ENCODE measurements around the gene BCL6. TPM values are rescaled to one million over a fixed set of nuclear protein-coding genes. Genes with fewer than 3 reads are reported as not detected.

The BCL6 gene
- total and polyA plus RNA-seq, 2 donors (not counting 3 experiments of a cell fraction or from before 2014, with no cell fraction given): 6.9 to 12.1 TPM

GRCh38 chr3:187775549-187775948, 30.3 kb upstream of the BCL6 start:
- intact Hi-C loops (cut with micrococcal nuclease) (no loop called here), dilution Hi-C loops (cut with MboI; ENCODE audit: extremely low pct_ligation_motif_present, low sequenced_read_pairs) (no loop called here)
- Histone ChIP-seq H2AFZ (ENCODE audit: low read depth, low read length) (no peak overlapping the region), H4K20me1 (replicated peaks; ENCODE audit: control insufficient read depth, extremely low read depth, insufficient read depth, low read length) (no peaks in the 10 kb centered on the region), H3K9me1 (replicated peaks; ENCODE audit: control insufficient read depth, extremely low read depth, insufficient read depth, low read length) (no peaks in the 10 kb centered on the region), H3K36me3 (ENCODE audit: control insufficient read depth in 2 of 2, extremely low read depth in 1 of 2, insufficient read depth in 2 of 2, low read length in 2 of 2) (no peaks in the 10 kb centered on the region), H3K4me2 (ENCODE audit: insufficient read depth, low read length) (no peak overlapping the region), H3K4me1 (ENCODE audit: control insufficient read depth, extremely low read depth, insufficient read depth, low read length) (peaks cover 2% of the 10 kb centered on the region), H3K4me3 (replicated peaks in 1 of 3; ENCODE audit: insufficient read depth in 1 of 3, low read depth in 1 of 3, low read length in 3 of 3) (no peak overlapping the region), H3K9me3 (replicated peaks; ENCODE audit: control insufficient read depth, insufficient read depth, low read length) (no peaks in the 10 kb centered on the region), H3K9ac (replicated peaks; ENCODE audit: extremely low read depth, insufficient read depth, low read length) (no peak overlapping the region), H3K27ac (ENCODE audit: insufficient read depth, low read depth, low read length) (no peak overlapping the region), H3K27me3 (ENCODE audit: control insufficient read depth in 2 of 2, insufficient read depth in 2 of 2, low read length in 2 of 2) (no peaks in the 10 kb centered on the region), H3K79me2 (ENCODE audit: control insufficient read depth, insufficient read depth, low read length) (no peaks in the 10 kb centered on the region)
- POLR2A ChIA-PET: no interaction called here
- no peak for DNase-seq (ENCODE audit: low read depth, low spot score)
- no TSS peak for BruUV-seq (replicated peaks)
- TF ChIP-seq CTCF (IDR thresholded peaks at IDR 0.05; ENCODE audit: extremely low read depth in 1 of 2, insufficient read depth in 1 of 2, low read depth in 1 of 2, low read length in 2 of 2) (no peak), EZH2 (IDR thresholded peaks at IDR 0.05; ENCODE audit: borderline replicate concordance, low read depth, low read length, severe bottlenecking) (no peak), POLR2A (IDR thresholded peaks at IDR 0.05; ENCODE audit: low read depth, low read length) (no peak), FOS (IDR thresholded peaks at IDR 0.05; ENCODE audit: borderline replicate concordance, insufficient read depth, low read length) (no peak), GATA2 (IDR thresholded peaks at IDR 0.05; ENCODE audit: insufficient read depth, insufficient read length, low read depth, low read length) (no peak), POLR2AphosphoS5 (IDR thresholded peaks at IDR 0.05; ENCODE audit: insufficient read depth, low read depth, low read length) (no peak), MYC (IDR thresholded peaks at IDR 0.05; ENCODE audit: low read depth, low read length) (no peak), JUN (IDR thresholded peaks at IDR 0.05; ENCODE audit: borderline replicate concordance, insufficient read depth, insufficient read length, low read depth) (no peak), MAX (IDR thresholded peaks at IDR 0.05; ENCODE audit: insufficient read depth, insufficient read length) (no peak)
- CTCF ChIA-PET: no interaction called here
- no peak for FAIRE-seq

Data from endothelial cell of umbilical vein (primary cell).